H9 (cell line): ENCODE results near the gene C1D. TPM values are rescaled to one million over a fixed set of nuclear protein-coding genes. Genes with fewer than 3 reads are reported as not detected.

Experiments
- DNase-seq: peaks from one replicate; pipeline ENCODE4 v3.0.0-alpha.2; 2017
- H2AFZ ChIP-seq: one replicate; pipeline ENCODE4 v1.6.1; 2013; ENCODE audit warnings: mild to moderate bottlenecking, low read length, control low read depth, moderate library complexity
- H2AK5ac ChIP-seq: 2 replicates; pipeline ENCODE4 v1.6.1; 2013; ENCODE audit warnings: low read length, control low read depth, mixed read lengths; ENCODE audit not compliant: insufficient read length
- H2BK120ac ChIP-seq: one replicate; pipeline ENCODE4 v1.6.1; 2013; ENCODE audit warnings: low read depth, mild to moderate bottlenecking, low read length, control low read depth, inconsistent platforms; ENCODE audit not compliant: poor library complexity, severe bottlenecking
- H2BK12ac ChIP-seq: 2 replicates; pipeline ENCODE4 v1.6.1; 2013; ENCODE audit warnings: low read length, control low read depth, mixed read lengths, low read depth; ENCODE audit not compliant: insufficient read length
- H2BK15ac ChIP-seq: 2 replicates; pipeline ENCODE4 v1.6.1; 2013; ENCODE audit warnings: low read depth, low read length, control low read depth
- H2BK20ac ChIP-seq: one replicate; pipeline ENCODE4 v1.6.1; 2013; ENCODE audit warnings: low read depth, mild to moderate bottlenecking, low read length, control low read depth, inconsistent platforms; ENCODE audit not compliant: poor library complexity, severe bottlenecking
- H2BK5ac ChIP-seq: 2 replicates; pipeline ENCODE4 v1.6.1; 2013; ENCODE audit warnings: low read length, control low read depth, mixed read lengths; ENCODE audit not compliant: insufficient read length
- H3K14ac ChIP-seq: 2 replicates; pipeline ENCODE4 v1.6.1; 2013; ENCODE audit warnings: low read length, control low read depth; ENCODE audit not compliant: insufficient read depth
- H3K18ac ChIP-seq: 2 replicates; pipeline ENCODE4 v1.6.1; 2013; ENCODE audit warnings: low read depth, mild to moderate bottlenecking, mixed read lengths, low read length, control low read depth; ENCODE audit not compliant: insufficient read length
- H3K23ac ChIP-seq: 2 replicates; pipeline ENCODE4 v1.6.1; 2013; ENCODE audit warnings: low read length, control low read depth, mixed read lengths, low read depth; ENCODE audit not compliant: insufficient read length
- H3K23me2 ChIP-seq: 2 replicates; pipeline ENCODE4 v1.6.1; 2013; ENCODE audit warnings: low read depth, mild to moderate bottlenecking, mixed read lengths, low read length, control low read depth; ENCODE audit not compliant: insufficient read length, poor library complexity, severe bottlenecking
- H3K27ac ChIP-seq: 2 replicates; pipeline ENCODE4 v1.5.1; 2013; ENCODE audit warnings: low read length, control low read depth, mixed read lengths, low read depth; ENCODE audit not compliant: insufficient read length
- H3K27me3 ChIP-seq: 2 replicates; pipeline ENCODE4 v1.6.1; 2013; ENCODE audit warnings: low read length, control low read depth, inconsistent platforms; ENCODE audit not compliant: insufficient read depth
- H3K4ac ChIP-seq: 2 replicates; pipeline ENCODE4 v1.6.1; 2013; ENCODE audit warnings: low read depth, mild to moderate bottlenecking, control low read depth, inconsistent platforms, low read length, moderate library complexity
- H3K4me1 ChIP-seq: 2 replicates; pipeline ENCODE4 v1.6.1; 2013; ENCODE audit warnings: low read length, control low read depth, inconsistent platforms; ENCODE audit not compliant: insufficient read depth
- H3K4me2 ChIP-seq: 2 replicates; pipeline ENCODE4 v1.6.1; 2013; ENCODE audit warnings: low read length, control low read depth, mixed read lengths; ENCODE audit not compliant: insufficient read length, insufficient read depth
- H3K56ac ChIP-seq: 2 replicates; pipeline ENCODE4 v1.6.1; 2013; ENCODE audit warnings: low read depth, mild to moderate bottlenecking, mixed read lengths, low read length, control low read depth; ENCODE audit not compliant: insufficient read length
- H3K79me1 ChIP-seq: 2 replicates; pipeline ENCODE4 v1.6.1; 2013; ENCODE audit warnings: low read depth, mild to moderate bottlenecking, moderate library complexity, low read length, control low read depth, inconsistent platforms; ENCODE audit not compliant: insufficient read depth, poor library complexity, severe bottlenecking
- H3K79me2 ChIP-seq: 2 replicates; pipeline ENCODE4 v1.6.1; 2013; ENCODE audit warnings: low read length, control low read depth, inconsistent platforms; ENCODE audit not compliant: insufficient read depth
- H3K9ac ChIP-seq: 2 replicates; pipeline ENCODE4 v1.6.1; 2013; ENCODE audit warnings: low read length, control low read depth, mixed read lengths; ENCODE audit not compliant: insufficient read length; ENCODE audit errors: extremely low read depth
- H3K9me3 ChIP-seq: one replicate; pipeline ENCODE4 v1.6.1; 2013; ENCODE audit warnings: low read depth, low read length, inconsistent platforms; ENCODE audit not compliant: control insufficient read depth
- H3T11ph ChIP-seq: one replicate; pipeline ENCODE4 v1.6.1; 2013; ENCODE audit warnings: mild to moderate bottlenecking, low read length, control low read depth, inconsistent platforms
- H4K20me1 ChIP-seq: one replicate; pipeline ENCODE4 v1.6.1; 2013; ENCODE audit not compliant: control insufficient read depth, insufficient read length, insufficient read depth
- H4K5ac ChIP-seq: 2 replicates; pipeline ENCODE4 v1.6.1; 2013; ENCODE audit warnings: low read depth, mild to moderate bottlenecking, mixed read lengths, low read length, control low read depth; ENCODE audit not compliant: insufficient read length
- H4K8ac ChIP-seq: replicated peaks from 2 replicates; pipeline ENCODE4 v1.6.1; 2013; ENCODE audit warnings: low read length, control low read depth, mixed read lengths, low read depth; ENCODE audit not compliant: insufficient read length
- H4K91ac ChIP-seq: 2 replicates; pipeline ENCODE4 v1.6.1; 2013; ENCODE audit warnings: low read depth, mild to moderate bottlenecking, moderate library complexity, mixed read lengths, low read length, control low read depth; ENCODE audit not compliant: insufficient read length
- H3K27ac Mint-ChIP-seq, 3 experiments: 2 replicates in 2 of 3; 3 replicates in 1 of 3; pipeline ENCODE4 v1.8.0; 2020 to 2021; ENCODE audit warnings: mixed read lengths in 3 of 3, mild to moderate bottlenecking in 1 of 3, moderate library complexity in 1 of 3
- H3K27me3 Mint-ChIP-seq: 2 replicates; pipeline ENCODE4 v1.8.0; 2021; ENCODE audit warnings: low read depth, mild to moderate bottlenecking, moderate library complexity, mixed read lengths
- H3K36me3 Mint-ChIP-seq, 3 experiments: 2 replicates in 2 of 3; 3 replicates in 1 of 3; pipeline ENCODE4 v1.8.0; 2020 to 2021; ENCODE audit warnings: low read depth in 3 of 3, mixed read lengths in 3 of 3; ENCODE audit not compliant: insufficient read depth in 1 of 3
- H3K4me1 Mint-ChIP-seq, 2 experiments: 2 replicates each; pipeline ENCODE4 v1.8.0; 2020; ENCODE audit warnings: mixed read lengths in 2 of 2
- H3K4me3 Mint-ChIP-seq, 2 experiments: 2 replicates in 1 of 2; 3 replicates in 1 of 2; pipeline ENCODE4 v1.8.0; 2020 to 2021; ENCODE audit warnings: mild to moderate bottlenecking in 2 of 2, mixed read lengths in 2 of 2, moderate library complexity in 1 of 2
- H3K9me3 Mint-ChIP-seq, 2 experiments: 2 replicates in 1 of 2; 3 replicates in 1 of 2; pipeline ENCODE4 v1.8.0; 2020; ENCODE audit warnings: mild to moderate bottlenecking in 2 of 2, mixed read lengths in 2 of 2, moderate library complexity in 1 of 2
- CTCF ChIP-seq: fragments of 200-600 bp; sonication (generic); conservative IDR thresholded peaks from 3 replicates; pipeline ENCODE4 v1.8.0; 2021; ENCODE audit warnings: antibody characterized with exemption, mild to moderate bottlenecking
- WGBS: extraction: QIAGEN DNeasy Blood & Tissue Kit; methylation state at CpG from one replicate; pipeline ENCODE4 v1.1.7; 2013; ENCODE audit warnings: missing lambda C conversion rate, low lambda C conversion rate, mixed read lengths; ENCODE audit not compliant: insufficient read length; ENCODE audit errors: extremely low coverage; 5-methylcytosine and 5-hydroxymethylcytosine counted together
- total RNA-seq: library from RNA; stranded (reverse); gene quantifications from 2 replicates; pipeline ENCODE4 v1.2.1, GENCODE V29; 2021

C1D gene
- total RNA-seq, 1 experiment from 2014 or later: 19.7 TPM

GRCh38 chr2:68045342-68045741 is 17.5 kb downstream of the C1D start:
- Histone ChIP-seq H3T11ph (no peak overlapping the region), H3K9me3 (no peaks in the 10 kb centered on the region), H3K18ac (no peak overlapping the region), H2AFZ (no peak overlapping the region), H3K23me2 (no peaks in the 10 kb centered on the region), H4K5ac (no peak overlapping the region), H4K20me1 (no peaks in the 10 kb centered on the region), H4K91ac (no peak overlapping the region), H3K4me1 (no peaks in the 10 kb centered on the region), H3K4ac (no peak overlapping the region), H3K23ac (no peak overlapping the region), H3K27ac (no peak overlapping the region), H3K14ac (no peak overlapping the region), H3K27me3 (no peaks in the 10 kb centered on the region), H2BK12ac (no peak overlapping the region), H3K9ac (no peak overlapping the region), H2BK20ac (no peak overlapping the region), H3K79me2 (peaks cover 1% of the 10 kb centered on the region; the same call in 1 of the 2 replicates), H2BK120ac (no peak overlapping the region), H3K79me1 (peaks cover 3% of the 10 kb centered on the region), H3K56ac (no peak overlapping the region), H2AK5ac (no peak overlapping the region), H2BK15ac (no peak overlapping the region), H2BK5ac (no peak overlapping the region), H4K8ac (no peak overlapping the region), H3K4me2 (no peak overlapping the region)
- no peaks in the 10 kb centered on the region for H3K9me3 Mint-ChIP-seq
- no CpG with 5 or more reads among the region's 1 CpG for WGBS
- H3K36me3 Mint-ChIP-seq: peaks cover 0 to 15% (median 4%) of the 10 kb centered on the region in 3 experiments; a peak in 3 of 7 replicates
- H3K27me3 Mint-ChIP-seq: no peaks in the 10 kb centered on the region
- no peak overlapping the region for H3K27ac Mint-ChIP-seq
- no peak for DNase-seq
- H3K4me3 Mint-ChIP-seq: no peak overlapping the region
- no peak for TF ChIP-seq CTCF
- no peaks in the 10 kb centered on the region for H3K4me1 Mint-ChIP-seq
